A673 (cell line): ENCODE measurements around the gene COMMD3. TPM values are rescaled to one million over a fixed set of nuclear protein-coding genes. Genes with fewer than 3 reads are reported as not detected.

ENCODE experiments used
- BruUV-seq: library from RNA; stranded (reverse); fragments of 400-500 nt; replicated peaks from 2 replicates; lab custom pipeline; 2021; lab: Mats Ljungman, UMichigan
- CTCF ChIA-PET: fragments of 300-600 bp; sonication (Branson Sonifier 250); formaldehyde crosslinking; loops from one replicate; lab custom pipeline; 2022; ENCODE audit warnings: antibody characterized with exemption; lab: Charles Lee
- POLR2A ChIA-PET: fragments of 300-600 bp; sonication (Branson Sonifier 250); formaldehyde crosslinking; loops from one replicate; lab custom pipeline; 2022; ENCODE audit warnings: antibody characterized with exemption; ENCODE audit not compliant: low non-redundant PET; lab: Charles Lee
- DNase-seq: peaks from one replicate; pipeline ENCODE4 v3.0.0-alpha.2; 2015; ENCODE audit warnings: low spot score
- H3K27ac ChIP-seq: fragments of 200-600 bp; sonication (generic); 2 replicates; pipeline ENCODE4 v1.5.1; 2016; ENCODE audit warnings: mixed run types, low read depth, mild to moderate bottlenecking, mixed read lengths, antibody characterized with exemption, low read length; ENCODE audit not compliant: poor library complexity, severe bottlenecking
- H3K27me3 ChIP-seq: fragments of 200-600 bp; sonication (generic); replicated peaks from 2 replicates; pipeline ENCODE4 v1.6.1; 2017; ENCODE audit warnings: mixed run types, low read depth, mild to moderate bottlenecking, mixed read lengths, antibody characterized with exemption, low read length; ENCODE audit not compliant: insufficient read depth, poor library complexity
- H3K36me3 ChIP-seq: fragments of 200-600 bp; sonication (generic); 2 replicates; pipeline ENCODE4 v1.6.1; 2016; ENCODE audit warnings: mixed run types, mild to moderate bottlenecking, mixed read lengths, antibody characterized with exemption, low read length; ENCODE audit not compliant: insufficient read depth, poor library complexity, severe bottlenecking
- H3K4me1 ChIP-seq: fragments of 200-600 bp; sonication (generic); 2 replicates; pipeline ENCODE4 v1.6.1; 2017; ENCODE audit warnings: mixed run types, mild to moderate bottlenecking, mixed read lengths, antibody characterized with exemption, low read length; ENCODE audit not compliant: insufficient read depth, poor library complexity, severe bottlenecking
- H3K4me3 ChIP-seq: fragments of 200-600 bp; sonication (generic); 2 replicates; pipeline ENCODE4 v1.5.1; 2016; ENCODE audit warnings: low read depth, mixed run types, mild to moderate bottlenecking, mixed read lengths, low read length; ENCODE audit not compliant: poor library complexity, severe bottlenecking
- H3K9me3 ChIP-seq: fragments of 200-600 bp; sonication (generic); 2 replicates; pipeline ENCODE4 v1.6.1; 2016; ENCODE audit warnings: mixed run types, low read depth, mild to moderate bottlenecking, mixed read lengths, antibody characterized with exemption, low read length; ENCODE audit not compliant: poor library complexity, severe bottlenecking
- CTCF ChIP-seq: fragments of 300-800, 200-600 bp; sonication (generic); conservative IDR thresholded peaks from 2 replicates; pipeline ENCODE4 v1.5.1; 2017; ENCODE audit warnings: low read depth, mild to moderate bottlenecking, antibody characterized with exemption, low read length, moderate library complexity, mixed read lengths
- EZH2 ChIP-seq: fragments of 200-600 bp; sonication (generic); IDR thresholded peaks from 2 replicates; pipeline ENCODE4 v1.6.1; 2017; ENCODE audit warnings: borderline replicate concordance, low read depth, mild to moderate bottlenecking, mixed read lengths, antibody characterized with exemption, low read length; ENCODE audit not compliant: poor library complexity, severe bottlenecking
- intact Hi-C: fragments of 100-400 bp; cut with micrococcal nuclease; formaldehyde crosslinking; loops from one replicate; pipeline ENCODE4 v1.10.0; 2022; ENCODE audit not compliant: unreplicated experiment
- total RNA-seq: library from RNA; stranded (reverse); gene quantifications from 2 replicates; pipeline ENCODE4 v1.2.3, GENCODE V29; 2021

COMMD3 gene
- total RNA-seq, 1 experiment from 2014 or later = 72.6 TPM

- no peak for DNase-seq
- Histone ChIP-seq H3K27ac (no peak overlapping the region), H3K9me3 (no peaks in the 10 kb centered on the region), H3K36me3 (peaks cover 30% of the 10 kb centered on the region), H3K27me3 (peaks cover 12% of the 10 kb centered on the region), H3K4me3 (peak overlapping the region; percentile 75), H3K4me1 (peaks cover 28% of the 10 kb centered on the region)
- no peak for TF ChIP-seq EZH2
- TF ChIP-seq CTCF = no peak
- no TSS peak for BruUV-seq
- CTCF ChIA-PET = no interaction called here
- intact Hi-C loops = loop anchor here (10.0 kb wide), 2 partner anchors 330 to 830 kb away; no protein-coding TSS in a partner anchor
- POLR2A ChIA-PET = interaction anchor here (0.6 kb wide), 1 partner anchor 132 kb away, joined by 3 read pairs; no protein-coding TSS in a partner anchor
Measured at GRCh38 chr10:22324413-22324812, 8.2 kb downstream of the COMMD3 start.

- Histone ChIP-seq H3K9me3 (no peaks in the 10 kb centered on the region), H3K27me3 (peaks cover 12% of the 10 kb centered on the region), H3K4me1 (peaks cover 28% of the 10 kb centered on the region), H3K36me3 (peaks cover 35% of the 10 kb centered on the region), H3K27ac (no peak overlapping the region), H3K4me3 (peak overlapping the region; percentile 75)
- ChIA-PET POLR2A (no interaction called here), CTCF (no interaction called here)
- BruUV-seq = no TSS peak
- no peak for DNase-seq
- TF ChIP-seq CTCF = no peak
- no peak for TF ChIP-seq EZH2
- intact Hi-C loops = loop anchor here (10.0 kb wide), 2 partner anchors 330 to 830 kb away; no protein-coding TSS in a partner anchor
Measured at GRCh38 chr10:22324893-22325271, 8.7 kb downstream of the COMMD3 start.

- Histone ChIP-seq H3K27ac (peak overlapping the region; percentile 45), H3K4me3 (peak overlapping the region; percentile 75), H3K4me1 (peaks cover 28% of the 10 kb centered on the region), H3K9me3 (no peaks in the 10 kb centered on the region), H3K36me3 (peaks cover 41% of the 10 kb centered on the region), H3K27me3 (peaks cover 12% of the 10 kb centered on the region)
- CTCF ChIA-PET = no interaction called here
- DNase-seq = peak; percentile 84
- POLR2A ChIA-PET = no interaction called here
- intact Hi-C loops = loop anchor here (10.0 kb wide), 2 partner anchors 331 to 831 kb away; no protein-coding TSS in a partner anchor
- no TSS peak for BruUV-seq
- no peak for TF ChIP-seq EZH2
- TF ChIP-seq CTCF = no peak
Measured at GRCh38 chr10:22325272-22326144, 9.3 kb downstream of the COMMD3 start.
